IPS DF 19.7 (cell line): ENCODE data around the gene PBRM1.

ENCODE experiments used
- DNase-seq: peaks from one replicate; pipeline ENCODE4 v3.0.0-alpha.2; 2013; ENCODE audit warnings: low read depth, low spot score

Gene PBRM1

GRCh38 chr3:52574056-52574965 lies 111.4 kb downstream of the PBRM1 start:
- no peak for DNase-seq

GRCh38 chr3:52572221-52572620 lies 113.5 kb downstream of the PBRM1 start:
- no peak for DNase-seq

- DNase-seq, result no peak
Observed at GRCh38 chr3:52570076-52570475, 115.6 kb downstream of the PBRM1 start.

GRCh38 chr3:52568069-52568468 lies 117.6 kb downstream of the PBRM1 start:
- DNase-seq, result no peak

- no peak for DNase-seq
Observed at GRCh38 chr3:52563984-52564383, 121.7 kb downstream of the PBRM1 start.

GRCh38 chr3:52561028-52561747 lies 124.5 kb downstream of the PBRM1 start:
- no peak for DNase-seq

GRCh38 chr3:52558436-52558835 lies 127.3 kb downstream of the PBRM1 start:
- no peak for DNase-seq

GRCh38 chr3:52557011-52557960 lies 128.4 kb downstream of the PBRM1 start:
- no peak for DNase-seq

GRCh38 chr3:52555056-52555455 lies 130.7 kb downstream of the PBRM1 start:
- no peak for DNase-seq

- no peak for DNase-seq
Observed at GRCh38 chr3:52554026-52554755, 131.5 kb downstream of the PBRM1 start.

- DNase-seq, result no peak
Observed at GRCh38 chr3:52552089-52552488, 133.6 kb downstream of the PBRM1 start.

- DNase-seq, result no peak
Observed at GRCh38 chr3:52551118-52551517, 134.6 kb downstream of the PBRM1 start.

- no peak for DNase-seq
Observed at GRCh38 chr3:52547143-52547542, 138.6 kb downstream of the PBRM1 start.

- no peak for DNase-seq
Observed at GRCh38 chr3:52546111-52546901, 139.4 kb downstream of the PBRM1 start.

- DNase-seq, result no peak
Observed at GRCh38 chr3:52544937-52545336, 140.8 kb downstream of the PBRM1 start.

GRCh38 chr3:52541050-52541449 lies 144.7 kb downstream of the PBRM1 start:
- DNase-seq, result no peak

GRCh38 chr3:52539010-52539653 lies 146.6 kb downstream of the PBRM1 start:
- no peak for DNase-seq

- no peak for DNase-seq
Observed at GRCh38 chr3:52537726-52538421, 147.8 kb downstream of the PBRM1 start.

- no peak for DNase-seq
Observed at GRCh38 chr3:52537165-52537620, 148.5 kb downstream of the PBRM1 start.
